HG02571 (cell line): Measurements from ENCODE around the gene PTGES3L.
"Not testable (repeated sequence)": the region's sequence is repeated elsewhere in the genome, so short reads cannot be mapped to it uniquely, and the experiment has no call there.

ENCODE experiments used
- ATAC-seq: cut with Tn5 transposase; IDR thresholded peaks from one replicate; pipeline ENCODE4 v1.9.1; 2021; ENCODE audit warnings: mild to moderate bottlenecking, moderate library complexity; ENCODE audit not compliant: unreplicated experiment

PTGES3L gene

DNA sequence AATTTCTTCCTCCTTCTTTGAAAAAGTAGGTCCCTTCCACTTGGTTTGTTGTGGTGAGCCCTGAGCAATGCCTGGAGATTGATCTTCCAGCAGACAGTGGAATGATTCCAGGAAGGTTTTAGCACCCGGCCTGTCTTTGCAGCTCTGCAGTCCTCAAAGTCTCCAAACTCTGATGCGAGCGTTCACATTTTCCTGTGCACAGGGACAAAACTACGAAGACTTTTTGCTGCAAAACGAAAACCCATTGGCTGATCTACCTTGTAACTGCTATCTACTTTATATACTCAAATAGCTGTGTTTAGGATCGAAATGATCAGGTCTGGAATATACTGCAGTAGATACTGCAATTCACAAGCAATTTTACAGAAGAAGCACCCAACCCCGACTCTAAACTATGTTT lies 57.6 kb downstream of the PTGES3L start:
- no peak for ATAC-seq

DNA sequence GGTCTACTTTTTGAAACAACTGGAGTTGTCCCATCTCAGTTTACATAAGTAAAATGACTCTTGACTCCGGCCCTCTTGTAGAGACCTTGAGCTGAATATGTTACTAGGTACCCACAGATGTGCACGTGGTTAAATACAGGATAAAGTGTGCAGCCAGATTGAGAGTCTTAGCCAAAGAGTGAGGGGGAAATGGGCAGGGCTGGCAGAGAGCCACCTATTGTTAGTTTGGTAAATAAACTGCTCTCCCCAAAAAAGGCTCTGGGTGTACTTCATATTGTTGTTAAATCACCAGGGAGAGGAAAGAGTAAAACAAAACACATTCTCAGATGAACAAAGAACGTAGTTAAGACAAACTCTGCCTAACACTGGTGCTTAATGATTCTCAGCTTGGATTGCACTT lies 59.0 kb downstream of the PTGES3L start:
- no peak for ATAC-seq

DNA sequence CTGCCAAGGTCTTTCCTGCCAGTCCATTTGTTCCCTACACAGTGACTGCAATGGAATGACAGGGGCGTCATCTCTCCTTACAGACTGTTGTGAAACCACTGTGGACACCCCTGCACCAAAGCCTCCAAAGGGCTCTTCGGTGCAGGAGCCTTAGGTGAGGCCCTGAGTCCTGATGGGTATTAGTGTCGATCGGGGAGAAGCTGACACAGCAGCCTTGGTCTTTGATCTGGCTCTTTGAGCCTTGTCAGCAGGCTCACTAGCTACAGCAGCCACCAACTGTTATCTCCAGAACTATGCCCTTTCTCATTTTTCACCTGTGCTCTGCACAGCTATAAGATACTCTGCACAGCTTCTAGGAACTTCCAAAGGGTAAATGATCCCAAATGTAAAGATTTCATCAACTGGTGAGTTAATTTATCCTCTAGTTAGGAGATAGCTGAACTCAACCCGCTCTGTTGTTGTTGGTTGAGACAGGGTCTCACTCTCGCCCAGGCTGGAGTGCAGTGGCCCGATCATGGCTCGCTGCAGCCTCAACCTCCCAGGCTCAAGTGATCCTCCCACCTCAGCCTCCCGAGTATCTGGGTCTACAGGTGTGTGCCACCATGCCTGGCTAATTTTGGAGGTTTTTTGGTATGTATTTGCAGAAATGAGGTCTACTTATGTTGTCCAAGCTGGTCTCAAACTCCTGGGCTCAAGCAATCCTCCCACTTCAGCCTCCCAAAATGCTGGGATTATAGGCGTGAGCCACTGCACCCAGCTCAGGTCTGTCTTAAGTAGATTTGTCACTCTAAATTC lies 59.6 kb downstream of the PTGES3L start:
- ATAC-seq, result no peak

DNA sequence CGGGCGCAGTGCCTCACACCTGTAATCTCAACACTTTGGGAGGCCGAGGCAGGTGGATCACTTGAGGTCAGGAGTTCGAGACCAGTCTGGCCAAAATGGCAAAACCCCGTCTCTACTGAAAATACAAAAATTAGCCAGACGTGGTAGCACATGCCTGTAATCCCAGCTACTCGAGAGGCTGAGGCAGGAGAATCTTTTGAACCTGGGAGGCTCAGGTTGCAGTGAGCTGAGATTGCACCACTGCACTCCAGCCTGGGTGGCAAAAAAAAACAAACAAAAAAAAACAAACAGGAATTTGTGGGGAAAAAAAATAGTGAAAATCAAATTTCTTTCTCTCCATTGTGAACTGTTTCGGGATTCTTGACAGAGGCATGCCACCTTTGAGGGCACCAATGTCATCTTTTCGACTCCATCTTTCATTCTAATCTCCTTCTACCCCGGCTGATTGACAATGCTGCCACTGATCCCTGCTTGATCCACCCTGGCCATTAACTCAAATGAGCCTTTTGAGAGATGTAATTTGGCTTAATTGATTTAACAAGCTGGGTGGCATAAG lies 60.3 kb downstream of the PTGES3L start:
- not testable (repeated sequence) for ATAC-seq

DNA sequence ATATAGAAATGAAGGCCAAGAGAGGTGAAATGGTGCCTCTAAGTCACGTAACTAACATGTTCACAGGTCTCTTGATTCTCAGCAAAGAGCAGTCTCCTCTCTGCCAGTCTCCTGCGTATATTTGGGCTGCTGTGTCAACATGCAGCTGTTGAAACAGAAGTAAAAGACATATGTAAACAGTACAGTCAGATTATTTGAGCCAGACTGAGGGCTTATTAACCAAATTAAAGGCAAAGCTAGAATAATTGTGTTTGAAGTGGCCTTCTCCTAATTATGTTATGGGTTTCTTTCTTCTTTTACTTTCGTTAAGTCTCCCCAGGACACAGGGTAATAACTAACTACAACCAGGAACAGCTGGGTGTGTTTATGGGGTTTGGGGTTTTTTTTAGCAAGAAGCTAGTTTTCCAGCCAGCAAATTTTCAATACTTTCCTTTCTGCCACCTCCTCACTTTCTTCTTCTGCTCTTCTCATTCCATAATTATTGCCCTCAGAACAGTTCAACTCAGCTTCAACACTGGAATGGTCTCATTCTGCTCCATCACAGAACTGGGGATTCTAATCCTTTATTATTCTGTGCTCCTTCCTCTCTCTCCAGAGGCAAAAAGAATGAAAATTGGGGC lies 60.9 kb downstream of the PTGES3L start:
- ATAC-seq, result no peak
